Stomach (tissue), 4 donors: ENCODE data around the gene GRHPR.

Experiments
- CTCF ChIP-seq, 7 experiments: fragments of 450-650 bp in 4 of 7; fragments of 200-600 bp in 3 of 7; sonication (generic) in 3 of 7; IDR thresholded peaks; one replicate each; pipeline ENCODE4 v1.5.1; 2016 to 2019; ENCODE audit warnings: antibody characterized with exemption in 7 of 7, control low read depth in 2 of 7, mild to moderate bottlenecking in 1 of 7
- EP300 ChIP-seq: sonication (generic); formaldehyde crosslinking; IDR thresholded peaks from one replicate; pipeline ENCODE4 v1.6.1; 2017; ENCODE audit warnings: antibody characterized with exemption
- POLR2A ChIP-seq, 4 donors: fragments of 450-650 bp; IDR thresholded peaks; one replicate each; pipeline ENCODE4 v1.6.1; 2016; ENCODE audit warnings: antibody characterized with exemption in 4 of 4, control low read depth in 2 of 4, mild to moderate bottlenecking in 1 of 4, moderate library complexity in 1 of 4
- POLR2AphosphoS5 ChIP-seq, 3 donors: sonication (generic); formaldehyde crosslinking; IDR thresholded peaks; one replicate each; pipeline ENCODE4 v1.6.1; 2016; ENCODE audit warnings: antibody characterized with exemption in 3 of 3

- TF ChIP-seq CTCF (IDR thresholded peaks at IDR 0.05) = no peak
- TF ChIP-seq POLR2AphosphoS5 (IDR thresholded peaks at IDR 0.05) = no peak
- no peak for TF ChIP-seq EP300
- no peak for TF ChIP-seq POLR2A (IDR thresholded peaks at IDR 0.05)
Observed at GRCh38 chr9:37405350-37405749, 17.1 kb upstream of the GRHPR start.
